ENCODE data around the gene EVA1B.

The EVA1B gene

GRCh38 chr1:36286802-36287201 is 36.6 kb downstream of the EVA1B start:
- Mint-ChIP-seq H3K27me3 (no peaks in the 10 kb centered on the region), H3K4me3 (no peak overlapping the region), H3K27ac (peak overlapping the region; percentile 85)

DNA sequence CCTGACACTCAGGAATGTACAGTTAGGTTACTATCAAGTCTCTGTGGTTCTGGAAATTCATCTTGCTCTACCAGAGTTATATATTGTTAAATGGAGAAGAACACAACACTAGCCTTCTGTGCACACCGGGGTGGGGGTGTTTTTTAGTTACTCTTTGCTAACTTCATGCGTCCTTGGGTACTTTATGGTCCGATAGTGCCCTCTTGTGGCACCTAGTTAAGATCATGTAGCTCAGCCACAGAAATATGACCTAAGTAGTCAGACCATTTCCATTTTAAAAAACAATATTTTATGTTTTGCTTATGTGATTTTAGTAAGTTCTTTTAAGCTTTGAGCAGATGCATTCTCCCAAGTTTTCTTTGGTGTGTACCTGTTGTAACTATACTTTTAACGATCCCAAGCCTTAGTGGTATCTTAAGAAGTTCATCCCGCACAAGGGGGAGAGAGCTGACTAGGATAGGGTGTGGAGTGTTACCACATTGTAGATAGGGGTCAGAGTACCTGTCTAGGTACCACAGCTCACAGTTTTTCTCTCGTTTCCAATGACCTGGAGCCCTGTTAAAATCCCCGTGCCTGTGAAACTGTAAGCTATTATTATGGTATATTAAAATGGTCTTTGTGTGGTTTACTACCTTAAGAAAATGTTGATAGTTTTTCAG is 37.9 kb downstream of the EVA1B start:
- Mint-ChIP-seq H3K4me1 (ENCODE audit: low read depth) (peaks cover 53% of the 10 kb centered on the region), H3K36me3 (ENCODE audit: low read depth) (peaks cover 75% of the 10 kb centered on the region), H3K4me3 (peak overlapping the region; percentile 18), H3K9me3 (no peaks in the 10 kb centered on the region), H3K27ac (peak overlapping the region; percentile 85), H3K27me3 (no peaks in the 10 kb centered on the region)

More at GRCh38 chr1:36286802-36287201, 36.6 kb downstream of the EVA1B start:
- Mint-ChIP-seq H3K9me3 (no peaks in the 10 kb centered on the region), H3K4me1 (ENCODE audit: low read depth) (peaks cover 42% of the 10 kb centered on the region), H3K36me3 (ENCODE audit: low read depth) (peaks cover 88% of the 10 kb centered on the region)

- no peaks in the 10 kb centered on the region for H3K27me3 Mint-ChIP-seq
- peaks cover 71% of the 10 kb centered on the region for H3K36me3 Mint-ChIP-seq (ENCODE audit: low read depth)
- H3K27ac Mint-ChIP-seq: no peak overlapping the region
- H3K4me1 Mint-ChIP-seq (ENCODE audit: low read depth): peaks cover 64% of the 10 kb centered on the region
- no peaks in the 10 kb centered on the region for H3K9me3 Mint-ChIP-seq
- no peak overlapping the region for H3K4me3 Mint-ChIP-seq
Measured at GRCh38 chr1:36284517-36284916, 38.9 kb downstream of the EVA1B start.

DNA sequence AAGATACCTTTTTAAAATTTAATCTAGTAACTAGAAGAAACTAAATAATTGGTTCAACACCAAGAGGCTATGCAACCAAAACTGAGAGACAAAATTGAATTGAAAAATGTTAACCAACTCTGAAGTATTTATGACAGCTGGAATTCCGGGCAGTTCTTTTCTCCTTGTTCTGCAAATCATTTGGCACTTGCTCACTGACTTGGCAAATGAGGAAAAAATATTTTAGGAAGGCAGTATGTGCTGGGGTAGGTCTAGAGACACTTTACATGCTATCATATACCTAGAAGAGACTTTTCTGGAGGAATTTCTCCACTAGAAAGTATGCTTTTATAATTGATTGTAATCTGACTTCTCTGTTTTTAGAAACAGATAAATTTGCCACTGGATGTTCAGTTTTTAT is 39.4 kb downstream of the EVA1B start:
- H3K27me3 Mint-ChIP-seq: no peaks in the 10 kb centered on the region
- no peaks in the 10 kb centered on the region for H3K9me3 Mint-ChIP-seq
- H3K4me1 Mint-ChIP-seq (ENCODE audit: low read depth): peaks cover 67% of the 10 kb centered on the region
- no peak overlapping the region for H3K27ac Mint-ChIP-seq
- H3K4me3 Mint-ChIP-seq: no peak overlapping the region
- peaks cover 72% of the 10 kb centered on the region for H3K36me3 Mint-ChIP-seq (ENCODE audit: low read depth)

GRCh38 chr1:36279789-36280296 is 43.6 kb downstream of the EVA1B start:
- Mint-ChIP-seq H3K27me3 (no peaks in the 10 kb centered on the region), H3K27ac (peak overlapping the region; percentile 84), H3K36me3 (ENCODE audit: low read depth) (peaks cover 38% of the 10 kb centered on the region), H3K4me3 (no peak overlapping the region), H3K9me3 (no peaks in the 10 kb centered on the region), H3K4me1 (ENCODE audit: low read depth) (peaks cover 55% of the 10 kb centered on the region)

DNA sequence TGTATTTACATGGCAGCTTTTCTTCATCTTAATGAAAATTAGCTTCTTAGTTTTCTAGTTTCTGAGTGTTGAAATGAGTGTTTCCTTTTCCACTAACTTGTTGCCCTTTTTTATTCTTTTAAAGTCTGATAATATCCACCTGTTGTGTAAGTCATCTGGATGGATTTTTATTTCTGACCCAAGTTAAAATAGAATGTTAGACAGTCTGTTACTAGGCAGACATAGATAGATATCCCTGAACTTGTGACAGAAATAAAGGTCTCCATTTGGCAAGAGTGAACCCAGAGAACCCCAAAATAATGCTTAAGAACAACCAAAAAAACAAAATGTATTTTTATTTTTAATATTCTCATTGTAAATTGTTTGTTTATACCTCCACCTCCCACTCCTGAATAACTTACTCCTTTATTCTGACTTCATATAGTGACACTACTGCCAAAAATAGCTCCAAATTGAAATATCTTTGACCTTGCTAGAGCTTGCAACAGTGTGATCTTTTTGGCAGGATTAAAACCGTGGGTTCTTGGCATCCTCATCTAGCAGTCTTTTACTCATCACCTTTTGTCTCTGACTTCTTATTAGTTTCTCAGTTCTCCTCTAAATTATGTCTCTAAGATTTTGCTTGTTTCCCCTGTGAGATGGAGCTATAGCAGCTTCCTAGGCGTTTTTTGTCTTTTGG is 44.2 kb downstream of the EVA1B start:
- peaks cover 49% of the 10 kb centered on the region for H3K4me1 Mint-ChIP-seq (ENCODE audit: low read depth)
- no peaks in the 10 kb centered on the region for H3K9me3 Mint-ChIP-seq
- H3K27me3 Mint-ChIP-seq: no peaks in the 10 kb centered on the region
- H3K27ac Mint-ChIP-seq: peak overlapping the region; percentile 84
- peaks cover 34% of the 10 kb centered on the region for H3K36me3 Mint-ChIP-seq (ENCODE audit: low read depth)
- H3K4me3 Mint-ChIP-seq: no peak overlapping the region

DNA sequence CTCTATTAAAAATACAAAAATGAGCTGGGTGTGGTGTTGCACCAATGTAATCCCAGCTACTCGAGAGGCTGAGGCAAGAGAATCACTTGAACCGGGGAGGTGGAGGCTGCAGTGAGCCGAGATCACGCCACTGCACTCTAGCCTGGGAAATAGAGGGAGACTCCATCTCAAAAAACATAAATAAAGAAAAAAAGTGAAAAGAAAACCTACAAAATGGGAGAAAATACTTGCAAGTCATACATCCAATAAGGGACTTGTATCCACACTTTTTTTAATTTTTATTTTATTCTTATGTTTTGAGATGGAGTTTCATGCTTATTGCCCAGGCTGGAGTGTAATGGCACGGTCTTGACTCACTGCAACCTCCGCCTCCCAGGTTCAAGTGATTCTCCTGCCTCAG is 46.8 kb downstream of the EVA1B start:
- H3K36me3 Mint-ChIP-seq (ENCODE audit: low read depth): peaks cover 32% of the 10 kb centered on the region
- H3K27ac Mint-ChIP-seq: no peak overlapping the region
- no peaks in the 10 kb centered on the region for H3K27me3 Mint-ChIP-seq
- no peaks in the 10 kb centered on the region for H3K9me3 Mint-ChIP-seq
- peaks cover 45% of the 10 kb centered on the region for H3K4me1 Mint-ChIP-seq (ENCODE audit: low read depth)
- H3K4me3 Mint-ChIP-seq: no peak overlapping the region

DNA sequence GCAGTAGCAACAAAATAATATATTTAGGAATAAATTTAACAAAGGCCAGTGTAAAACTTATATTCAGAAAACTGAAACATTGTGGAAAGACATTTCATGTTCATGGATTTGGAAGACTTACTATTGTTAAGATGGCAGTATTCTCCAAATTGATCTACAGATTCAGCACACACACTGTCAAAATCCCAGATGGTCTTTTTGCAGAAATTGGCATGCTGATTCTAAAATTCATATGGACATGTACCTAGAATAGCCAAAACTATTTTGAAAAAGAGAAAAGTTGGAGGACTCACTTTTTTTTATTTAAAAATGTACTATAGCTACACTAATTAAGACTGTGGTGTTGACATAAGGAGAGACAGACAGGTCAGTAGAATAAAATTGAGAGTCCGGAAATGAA is 49.2 kb downstream of the EVA1B start:
- Mint-ChIP-seq H3K4me3 (no peak overlapping the region), H3K4me1 (ENCODE audit: low read depth) (peaks cover 20% of the 10 kb centered on the region)

DNA sequence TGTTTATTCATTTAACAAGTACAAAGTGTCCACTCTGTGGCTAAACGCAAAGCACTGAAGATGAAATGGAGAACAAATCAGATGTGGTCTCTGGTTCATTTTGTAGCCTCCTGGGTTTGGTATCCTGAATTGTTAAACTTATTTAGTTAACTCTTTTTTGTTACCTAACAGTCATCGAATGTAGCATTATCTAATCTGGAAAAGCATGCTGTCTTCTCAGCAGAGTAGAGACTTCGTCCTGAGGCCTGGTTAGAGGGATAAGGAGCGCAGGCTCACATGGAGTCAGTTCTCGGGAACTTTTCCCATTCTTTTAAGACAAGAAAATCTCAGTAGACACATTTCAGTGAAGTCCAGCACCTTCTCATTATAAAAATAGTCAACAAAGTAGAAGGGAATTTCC is 50.4 kb downstream of the EVA1B start:
- peaks cover 14% of the 10 kb centered on the region for H3K4me1 Mint-ChIP-seq (ENCODE audit: low read depth)
- H3K4me3 Mint-ChIP-seq: no peak overlapping the region
- peaks cover 44% of the 10 kb centered on the region for H3K36me3 Mint-ChIP-seq (ENCODE audit: low read depth)
- no peaks in the 10 kb centered on the region for H3K27me3 Mint-ChIP-seq
- H3K27ac Mint-ChIP-seq: peak overlapping the region; percentile 40
- no peaks in the 10 kb centered on the region for H3K9me3 Mint-ChIP-seq

More for the DNA sequence above, 49.2 kb downstream of the EVA1B start:
- H3K36me3 Mint-ChIP-seq (ENCODE audit: low read depth): peaks cover 38% of the 10 kb centered on the region
- H3K27me3 Mint-ChIP-seq: no peaks in the 10 kb centered on the region
- H3K9me3 Mint-ChIP-seq: no peaks in the 10 kb centered on the region
- H3K27ac Mint-ChIP-seq: peak overlapping the region; percentile 52
